GM18526 (cell line): Measurements from ENCODE around the gene AKT3.

Experiments
- POLR2A ChIP-seq: IDR thresholded peaks from 3 replicates; pipeline ENCODE4 v1.6.1; 2011; ENCODE audit not compliant: insufficient read length; ENCODE audit errors: extremely low read depth

The AKT3 gene

GRCh38 chr1:243802736-243803135 is 47.3 kb downstream of the AKT3 start:
- no peak for TF ChIP-seq POLR2A

- TF ChIP-seq POLR2A = no peak
Measured at GRCh38 chr1:243801378-243801777, 48.7 kb downstream of the AKT3 start.

GRCh38 chr1:243799908-243800307 is 50.1 kb downstream of the AKT3 start:
- no peak for TF ChIP-seq POLR2A

GRCh38 chr1:243798726-243799125 is 51.3 kb downstream of the AKT3 start:
- TF ChIP-seq POLR2A = no peak

- TF ChIP-seq POLR2A = no peak
Measured at GRCh38 chr1:243796016-243796415, 54.0 kb downstream of the AKT3 start.

GRCh38 chr1:243793298-243793697 is 56.7 kb downstream of the AKT3 start:
- TF ChIP-seq POLR2A = no peak

GRCh38 chr1:243792891-243793290 is 57.2 kb downstream of the AKT3 start:
- no peak for TF ChIP-seq POLR2A

- no peak for TF ChIP-seq POLR2A
Measured at GRCh38 chr1:243792401-243792800, 57.6 kb downstream of the AKT3 start.

- no peak for TF ChIP-seq POLR2A
Measured at GRCh38 chr1:243791586-243792267, 58.3 kb downstream of the AKT3 start.

GRCh38 chr1:243790404-243790803 is 59.6 kb downstream of the AKT3 start:
- TF ChIP-seq POLR2A = no peak

GRCh38 chr1:243786531-243786930 is 63.5 kb downstream of the AKT3 start:
- no peak for TF ChIP-seq POLR2A

- no peak for TF ChIP-seq POLR2A
Measured at GRCh38 chr1:243784506-243784905, 65.5 kb downstream of the AKT3 start.

GRCh38 chr1:243783714-243784113 is 66.3 kb downstream of the AKT3 start:
- no peak for TF ChIP-seq POLR2A

- TF ChIP-seq POLR2A = no peak
Measured at GRCh38 chr1:243770860-243771259, 79.2 kb downstream of the AKT3 start.

GRCh38 chr1:243765676-243766075 is 84.4 kb downstream of the AKT3 start:
- TF ChIP-seq POLR2A = no peak

GRCh38 chr1:243763806-243764205 is 86.2 kb downstream of the AKT3 start:
- no peak for TF ChIP-seq POLR2A

- no peak for TF ChIP-seq POLR2A
Measured at GRCh38 chr1:243758647-243759046, 91.4 kb downstream of the AKT3 start.
